Neural crest cell (in vitro differentiated cells): ENCODE data around the gene RYK. TPM values are rescaled to one million over a fixed set of nuclear protein-coding genes. Genes with fewer than 3 reads are reported as not detected.

Experiments used
- DNase-seq: peaks from one replicate; pipeline ENCODE4 v3.0.0; 2021; ENCODE audit warnings: low read depth, mixed read lengths, low spot score
- H3K27ac Mint-ChIP-seq: one replicate; pipeline ENCODE4 v1.8.0; 2021; ENCODE audit warnings: mild to moderate bottlenecking, mixed read lengths; ENCODE audit not compliant: unreplicated experiment
- H3K27me3 Mint-ChIP-seq: 2 replicates; pipeline ENCODE4 v1.8.0; 2021; ENCODE audit warnings: low read depth, mild to moderate bottlenecking, mixed read lengths
- H3K36me3 Mint-ChIP-seq: 2 replicates; pipeline ENCODE4 v1.8.0; 2021; ENCODE audit warnings: low read depth, mild to moderate bottlenecking, mixed read lengths
- H3K4me1 Mint-ChIP-seq: 2 replicates; pipeline ENCODE4 v1.8.0; 2021; ENCODE audit warnings: mixed read lengths
- H3K4me3 Mint-ChIP-seq: one replicate; pipeline ENCODE4 v1.8.0; 2021; ENCODE audit warnings: mild to moderate bottlenecking, mixed read lengths
- H3K9me3 Mint-ChIP-seq: 2 replicates; pipeline ENCODE4 v1.8.0; 2021; ENCODE audit warnings: mixed read lengths
- CTCF ChIP-seq: fragments of 200-600 bp; sonication (generic); conservative IDR thresholded peaks from 2 replicates; pipeline ENCODE4 v1.5.0; 2021; ENCODE audit warnings: antibody characterized with exemption, mild to moderate bottlenecking
- total RNA-seq: library from RNA; stranded (reverse); gene quantifications from 2 replicates; pipeline ENCODE4 v1.2.1, GENCODE V29; 2021

The RYK gene
- total RNA-seq, 1 donor from 2014 or later = 57.4 TPM

- Mint-ChIP-seq H3K27ac (no peak overlapping the region), H3K4me1 (no peaks in the 10 kb centered on the region)
These were observed 116.4 kb downstream of the RYK start for GRCh38 chr3:134134240-134134639.

GRCh38 chr3:134132961-134133360 is 117.7 kb downstream of the RYK start:
- Mint-ChIP-seq H3K4me1 (no peaks in the 10 kb centered on the region), H3K36me3 (peaks cover 35% of the 10 kb centered on the region), H3K4me3 (no peak overlapping the region), H3K9me3 (peaks cover 18% of the 10 kb centered on the region), H3K27me3 (no peaks in the 10 kb centered on the region), H3K27ac (no peak overlapping the region)
- DNase-seq = no peak
- TF ChIP-seq CTCF = no peak

More at GRCh38 chr3:134134240-134134639, 116.4 kb downstream of the RYK start:
- peaks cover 36% of the 10 kb centered on the region for H3K36me3 Mint-ChIP-seq
- H3K27me3 Mint-ChIP-seq = no peaks in the 10 kb centered on the region
- H3K4me3 Mint-ChIP-seq = no peak overlapping the region
- DNase-seq = no peak
- H3K9me3 Mint-ChIP-seq = peaks cover 20% of the 10 kb centered on the region
- TF ChIP-seq CTCF = no peak

- Mint-ChIP-seq H3K9me3 (peaks cover 24% of the 10 kb centered on the region), H3K27ac (no peak overlapping the region), H3K4me3 (no peak overlapping the region), H3K4me1 (no peaks in the 10 kb centered on the region), H3K36me3 (peaks cover 62% of the 10 kb centered on the region), H3K27me3 (no peaks in the 10 kb centered on the region)
- DNase-seq = no peak
- TF ChIP-seq CTCF = no peak
These were observed 124.5 kb downstream of the RYK start for GRCh38 chr3:134126153-134126552.

GRCh38 chr3:134114726-134115125 is 135.9 kb downstream of the RYK start:
- H3K36me3 Mint-ChIP-seq = peaks cover 21% of the 10 kb centered on the region
- no peak overlapping the region for H3K4me3 Mint-ChIP-seq
- no peak overlapping the region for H3K27ac Mint-ChIP-seq
- no peaks in the 10 kb centered on the region for H3K27me3 Mint-ChIP-seq
- no peak for TF ChIP-seq CTCF
- peaks cover 5% of the 10 kb centered on the region for H3K4me1 Mint-ChIP-seq
- no peak for DNase-seq
- peaks cover 20% of the 10 kb centered on the region for H3K9me3 Mint-ChIP-seq

GRCh38 chr3:134111616-134112015 is 139.0 kb downstream of the RYK start:
- Mint-ChIP-seq H3K9me3 (peaks cover 3% of the 10 kb centered on the region), H3K4me1 (peaks cover 5% of the 10 kb centered on the region), H3K4me3 (no peak overlapping the region), H3K27ac (no peak overlapping the region), H3K36me3 (peaks cover 10% of the 10 kb centered on the region), H3K27me3 (no peaks in the 10 kb centered on the region)
- no peak for TF ChIP-seq CTCF
- no peak for DNase-seq

GRCh38 chr3:134110963-134111362 is 139.7 kb downstream of the RYK start:
- Mint-ChIP-seq H3K27ac (no peak overlapping the region), H3K4me1 (peaks cover 5% of the 10 kb centered on the region), H3K27me3 (no peaks in the 10 kb centered on the region), H3K4me3 (no peak overlapping the region), H3K36me3 (peaks cover 11% of the 10 kb centered on the region), H3K9me3 (peaks cover 3% of the 10 kb centered on the region)
- no peak for TF ChIP-seq CTCF
- DNase-seq = no peak
